Spinal cord (tissue), 10 donors: ENCODE measurements around the gene MCM3. TPM values are rescaled to one million over a fixed set of nuclear protein-coding genes. Genes with fewer than 3 reads are reported as not detected.

ENCODE experiments used
- DNase-seq, 6 donors: peaks; one replicate each; pipeline versions ENCODE4 v3.0.0 to v3.0.0-alpha.2; 2013 to 2015; ENCODE audit warnings: low spot score in 6 of 6, low read depth in 4 of 6
- H3K27ac ChIP-seq: one replicate; pipeline ENCODE4 v1.5.1; 2013; ENCODE audit warnings: low read depth, low read length, control low read depth
- H3K27me3 ChIP-seq: one replicate; pipeline ENCODE4 v1.6.1; 2013; ENCODE audit warnings: low read length; ENCODE audit not compliant: control insufficient read depth, insufficient read depth
- H3K36me3 ChIP-seq: one replicate; pipeline ENCODE4 v1.6.1; 2013; ENCODE audit warnings: low read length; ENCODE audit not compliant: control insufficient read depth, insufficient read depth
- H3K4me1 ChIP-seq: one replicate; pipeline ENCODE4 v1.6.1; 2013; ENCODE audit warnings: low read length; ENCODE audit not compliant: control insufficient read depth, insufficient read depth
- H3K4me3 ChIP-seq: one replicate; pipeline ENCODE4 v1.5.1; 2013; ENCODE audit warnings: low read depth, low read length, control low read depth
- H3K9me3 ChIP-seq: one replicate; pipeline ENCODE4 v1.6.1; 2013; ENCODE audit warnings: low read length; ENCODE audit not compliant: control insufficient read depth, insufficient read depth
- WGBS: methylation state at CpG from one replicate; pipeline ENCODE4 v1.1.5; 2013; ENCODE audit warnings: missing lambda C conversion rate; ENCODE audit not compliant: insufficient coverage; 5-methylcytosine and 5-hydroxymethylcytosine counted together
- polyA plus RNA-seq, 2 donors: library from polyadenylated mRNA; unstranded; fragments of 120-200 nt; gene quantifications; one replicate each; pipeline ENCODE4 v1.2.1, GENCODE V29; 2013; ENCODE audit not compliant: insufficient read length in 2 of 2
- total RNA-seq, 2 donors: library from RNA; depleted of rRNA in 1 of 2; stranded (reverse); fragments of 120-200 nt in 1 of 2; fragments of >200 nt in 1 of 2; gene quantifications; one replicate each; pipeline versions ENCODE4 v1.2.3 to v1.2.4, GENCODE V29; 2013 to 2014
- donor health status: healthy.

Gene MCM3
- total and polyA plus RNA-seq, 4 donors: 31.9 to 61.4 (median 35.2) TPM

GRCh38 chr6:52286798-52287432 is 2.4 kb upstream of the MCM3 start:
- Histone ChIP-seq H3K27me3 (no peaks in the 10 kb centered on the region), H3K4me1 (peaks cover 4% of the 10 kb centered on the region), H3K36me3 (peaks cover 4% of the 10 kb centered on the region), H3K4me3 (no peak overlapping the region), H3K27ac (no peak overlapping the region), H3K9me3 (no peaks in the 10 kb centered on the region)
- WGBS: 20% methylated on average over 1 of the region's 2 CpGs
- peak in 2 of 6 donors; percentile 62 to 72 for DNase-seq

- Histone ChIP-seq H3K9me3 (no peaks in the 10 kb centered on the region), H3K27me3 (no peaks in the 10 kb centered on the region), H3K4me3 (peak overlapping the region; percentile 66), H3K27ac (peak overlapping the region; percentile 77), H3K36me3 (peaks cover 9% of the 10 kb centered on the region), H3K4me1 (peaks cover 4% of the 10 kb centered on the region)
- no CpG with 5 or more reads among the region's 12 CpGs for WGBS
- DNase-seq: no peak
Observed at GRCh38 chr6:52285177-52286068, 881 bp upstream of the MCM3 start.

GRCh38 chr6:52284131-52284459 is 447 bp downstream of the MCM3 start:
- peaks cover 4% of the 10 kb centered on the region for H3K4me1 ChIP-seq
- H3K9me3 ChIP-seq: no peaks in the 10 kb centered on the region
- DNase-seq: peak in 1 of 6 donors; percentile 36
- peaks cover 12% of the 10 kb centered on the region for H3K36me3 ChIP-seq
- H3K27ac ChIP-seq: peak overlapping the region; percentile 67
- H3K4me3 ChIP-seq: peak overlapping the region; percentile 76
- H3K27me3 ChIP-seq: no peaks in the 10 kb centered on the region
- 0% methylated on average over 14 of the region's 14 CpGs for WGBS

- Histone ChIP-seq H3K4me3 (peak overlapping the region; percentile 76), H3K36me3 (peaks cover 15% of the 10 kb centered on the region), H3K4me1 (peaks cover 4% of the 10 kb centered on the region), H3K9me3 (no peaks in the 10 kb centered on the region), H3K27ac (no peak overlapping the region), H3K27me3 (no peaks in the 10 kb centered on the region)
- DNase-seq: no peak
- 50% methylated on average over 6 of the region's 6 CpGs for WGBS
Observed at GRCh38 chr6:52283111-52283510, 1.4 kb downstream of the MCM3 start.

GRCh38 chr6:52276130-52276529 is 8.4 kb downstream of the MCM3 start:
- H3K27ac ChIP-seq: no peak overlapping the region
- H3K27me3 ChIP-seq: no peaks in the 10 kb centered on the region
- no peak overlapping the region for H3K4me3 ChIP-seq
- H3K9me3 ChIP-seq: no peaks in the 10 kb centered on the region
- 89% methylated on average over 10 of the region's 10 CpGs for WGBS
- no peak for DNase-seq
- peaks cover 34% of the 10 kb centered on the region for H3K36me3 ChIP-seq
- H3K4me1 ChIP-seq: no peaks in the 10 kb centered on the region

- no peak overlapping the region for H3K27ac ChIP-seq
- no peaks in the 10 kb centered on the region for H3K9me3 ChIP-seq
- DNase-seq: no peak
- H3K4me3 ChIP-seq: no peak overlapping the region
- no peaks in the 10 kb centered on the region for H3K27me3 ChIP-seq
- 97% methylated on average over 4 of the region's 9 CpGs for WGBS
- H3K36me3 ChIP-seq: peaks cover 46% of the 10 kb centered on the region
- H3K4me1 ChIP-seq: no peaks in the 10 kb centered on the region
Observed at GRCh38 chr6:52271852-52272460, 12.6 kb downstream of the MCM3 start.

- peak in 4 of 6 donors; percentile 39 to 86 (median 62) for DNase-seq
- H3K36me3 ChIP-seq: peaks cover 17% of the 10 kb centered on the region
- no peaks in the 10 kb centered on the region for H3K9me3 ChIP-seq
- no peak overlapping the region for H3K4me3 ChIP-seq
- no peaks in the 10 kb centered on the region for H3K27me3 ChIP-seq
- WGBS: 50% methylated on average over 2 of the region's 11 CpGs
- H3K27ac ChIP-seq: no peak overlapping the region
- H3K4me1 ChIP-seq: no peaks in the 10 kb centered on the region
Observed at GRCh38 chr6:52263709-52264540, 20.6 kb downstream of the MCM3 start.

GRCh38 chr6:52262620-52263344 is 21.8 kb downstream of the MCM3 start:
- Histone ChIP-seq H3K27ac (no peak overlapping the region), H3K27me3 (no peaks in the 10 kb centered on the region), H3K4me1 (no peaks in the 10 kb centered on the region), H3K4me3 (no peak overlapping the region), H3K9me3 (no peaks in the 10 kb centered on the region), H3K36me3 (peaks cover 12% of the 10 kb centered on the region)
- WGBS: 97% methylated on average over 7 of the region's 9 CpGs
- DNase-seq: no peak

GRCh38 chr6:52261229-52261628 is 23.3 kb downstream of the MCM3 start:
- Histone ChIP-seq H3K36me3 (peaks cover 5% of the 10 kb centered on the region), H3K4me1 (no peaks in the 10 kb centered on the region), H3K27ac (no peak overlapping the region), H3K27me3 (no peaks in the 10 kb centered on the region), H3K9me3 (no peaks in the 10 kb centered on the region), H3K4me3 (no peak overlapping the region)
- WGBS: 87% methylated on average over 4 of the region's 6 CpGs
- no peak for DNase-seq
